Uterus (tissue), 4 donors: Measurements from ENCODE around the gene NEB. TPM values are rescaled to one million over a fixed set of nuclear protein-coding genes. Genes with fewer than 3 reads are reported as not detected.

ENCODE experiments used
- DNase-seq, 2 donors: peaks; one replicate each; pipeline ENCODE4 v3.0.0-alpha.2; 2019 to 2020
- H3K27ac ChIP-seq, 2 donors: fragments of 200-600 bp; sonication (generic); 1 replicate in 1 of 2; 2 replicates in 1 of 2; pipeline ENCODE4 v1.5.1; 2016 to 2018
- H3K27me3 ChIP-seq, 2 donors: fragments of 200-600 bp; sonication (generic); one replicate each; pipeline ENCODE4 v1.5.1; 2018 to 2019; ENCODE audit warnings: control low read depth in 1 of 2
- H3K36me3 ChIP-seq, 2 donors: fragments of 200-600 bp; sonication (generic); one replicate each; pipeline ENCODE4 v1.5.1; 2019; ENCODE audit warnings: control low read depth in 1 of 2
- H3K4me1 ChIP-seq, 2 donors: fragments of 200-600 bp; sonication (generic); one replicate each; pipeline ENCODE4 v1.5.1; 2018 to 2019; ENCODE audit warnings: control low read depth in 1 of 2
- H3K4me3 ChIP-seq, 2 donors: fragments of 200-600 bp; sonication (generic); 1 replicate in 1 of 2; 2 replicates in 1 of 2; pipeline ENCODE4 v1.5.1; 2018 to 2019; ENCODE audit warnings: mild to moderate bottlenecking in 1 of 2
- H3K9me3 ChIP-seq, 2 donors: fragments of 200-600 bp; sonication (generic); one replicate each; pipeline ENCODE4 v1.5.1; 2019; ENCODE audit warnings: control low read depth in 1 of 2
- CTCF ChIP-seq, 4 experiments: fragments of 200-600 bp in 2 of 4; fragments of 450-650 bp in 2 of 4; sonication (generic) in 2 of 4; IDR thresholded peaks; one replicate each; pipeline ENCODE4 v1.5.1; 2016 to 2019; ENCODE audit warnings: antibody characterized with exemption in 4 of 4, mild to moderate bottlenecking in 2 of 4, moderate library complexity in 1 of 4
- POLR2A ChIP-seq, 2 donors: fragments of 450-650 bp; IDR thresholded peaks; one replicate each; pipeline ENCODE4 v1.6.1; 2016; ENCODE audit warnings: antibody characterized with exemption in 2 of 2, mild to moderate bottlenecking in 1 of 2, moderate library complexity in 1 of 2
- intact Hi-C: fragments of 100-400 bp; cut with DNase I; formaldehyde crosslinking; loops from one replicate; pipeline ENCODE4 v1.15.1; 2023; ENCODE audit warnings: low total_unique reads
- total RNA-seq, 4 donors: library from RNA; depleted of rRNA in 3 of 4; stranded (reverse); fragments of >200 nt in 3 of 4; gene quantifications; one replicate each; pipeline versions ENCODE4 v1.1.0 to v1.2.4, GENCODE V29; 2014 to 2023
- donor health status: DM: yes; HTN: yes; CAD: no.

NEB gene
- total RNA-seq, 4 donors from 2014 or later = under 0.01 to 2.2 (median 0.84) TPM

DNA sequence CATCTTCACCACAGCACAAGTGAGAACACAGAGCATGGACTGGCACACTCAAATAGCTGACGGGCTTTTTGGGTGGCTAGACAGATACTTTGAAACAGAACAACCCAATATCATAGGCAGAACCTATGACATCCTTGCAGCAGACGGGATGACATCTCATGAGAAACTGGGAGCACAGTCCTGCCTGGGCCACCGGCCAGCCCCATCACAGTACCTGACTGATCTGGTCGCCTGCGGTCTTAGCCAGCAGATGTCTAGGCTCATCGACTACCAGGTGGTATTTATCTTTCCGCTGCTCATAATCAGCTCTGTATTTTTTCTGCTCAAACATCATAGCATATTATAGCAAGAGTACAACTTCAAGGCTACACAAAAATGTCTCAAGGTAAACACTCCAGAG, 200.3 kb downstream of the NEB start:
- H3K27ac ChIP-seq = no peak overlapping the region
- H3K9me3 ChIP-seq = no peaks in the 10 kb centered on the region
- intact Hi-C loops = no loop called here
- DNase-seq = no peak
- H3K4me3 ChIP-seq = no peak overlapping the region
- no peaks in the 10 kb centered on the region for H3K27me3 ChIP-seq
- no peaks in the 10 kb centered on the region for H3K36me3 ChIP-seq
- TF ChIP-seq CTCF (IDR thresholded peaks at IDR 0.05) = no peak
- TF ChIP-seq POLR2A (IDR thresholded peaks at IDR 0.05) = no peak
- no peaks in the 10 kb centered on the region for H3K4me1 ChIP-seq

- TF ChIP-seq POLR2A (IDR thresholded peaks at IDR 0.05) (no peak), CTCF (IDR thresholded peaks at IDR 0.05) (no peak)
- H3K4me3 ChIP-seq = no peak overlapping the region
- no peaks in the 10 kb centered on the region for H3K4me1 ChIP-seq
- H3K36me3 ChIP-seq = no peaks in the 10 kb centered on the region
- H3K9me3 ChIP-seq = no peaks in the 10 kb centered on the region
- intact Hi-C loops = no loop called here
- no peak overlapping the region for H3K27ac ChIP-seq
- no peaks in the 10 kb centered on the region for H3K27me3 ChIP-seq
- DNase-seq = no peak
Measured at GRCh38 chr2:151533127-151533526, 201.1 kb downstream of the NEB start.

DNA sequence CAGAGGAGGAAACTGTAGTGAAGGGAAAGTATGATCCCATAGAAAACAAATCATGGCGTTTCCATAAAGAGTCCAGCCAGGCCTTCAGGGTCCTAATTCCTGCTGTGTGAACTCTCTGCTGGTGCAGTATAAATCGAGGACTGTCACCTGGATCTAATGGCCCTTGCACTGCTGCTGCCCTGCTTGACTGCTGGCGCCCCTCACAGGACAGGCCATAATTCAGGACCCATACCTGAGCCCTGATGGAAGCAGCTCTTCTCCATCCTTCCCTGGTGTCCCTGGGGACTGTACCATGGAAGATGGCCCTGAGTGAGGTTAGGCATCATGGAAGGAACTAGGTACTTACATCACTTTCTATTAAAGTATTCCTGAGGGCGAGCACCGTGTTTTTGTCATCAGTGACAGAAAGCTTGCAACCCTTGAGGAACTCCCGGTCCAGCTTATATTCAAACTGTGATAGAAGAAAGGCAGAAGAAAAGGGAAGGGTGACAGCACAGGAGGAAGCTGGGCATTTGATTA, 207.6 kb downstream of the NEB start:
- no peak overlapping the region for H3K27ac ChIP-seq
- H3K9me3 ChIP-seq = no peaks in the 10 kb centered on the region
- H3K4me3 ChIP-seq = no peak overlapping the region
- H3K27me3 ChIP-seq = no peaks in the 10 kb centered on the region
- DNase-seq = no peak
- no peaks in the 10 kb centered on the region for H3K36me3 ChIP-seq
- no peaks in the 10 kb centered on the region for H3K4me1 ChIP-seq
- intact Hi-C loops = no loop called here
- no peak for TF ChIP-seq CTCF (IDR thresholded peaks at IDR 0.05)
- TF ChIP-seq POLR2A (IDR thresholded peaks at IDR 0.05) = no peak

GRCh38 chr2:151525821-151526373, 208.4 kb downstream of the NEB start:
- Histone ChIP-seq H3K4me3 (no peak overlapping the region), H3K27me3 (no peaks in the 10 kb centered on the region), H3K36me3 (no peaks in the 10 kb centered on the region), H3K27ac (no peak overlapping the region), H3K9me3 (no peaks in the 10 kb centered on the region), H3K4me1 (no peaks in the 10 kb centered on the region)
- intact Hi-C loops = no loop called here
- no peak for TF ChIP-seq CTCF (IDR thresholded peaks at IDR 0.05)
- TF ChIP-seq POLR2A (IDR thresholded peaks at IDR 0.05) = no peak
- DNase-seq = no peak

DNA sequence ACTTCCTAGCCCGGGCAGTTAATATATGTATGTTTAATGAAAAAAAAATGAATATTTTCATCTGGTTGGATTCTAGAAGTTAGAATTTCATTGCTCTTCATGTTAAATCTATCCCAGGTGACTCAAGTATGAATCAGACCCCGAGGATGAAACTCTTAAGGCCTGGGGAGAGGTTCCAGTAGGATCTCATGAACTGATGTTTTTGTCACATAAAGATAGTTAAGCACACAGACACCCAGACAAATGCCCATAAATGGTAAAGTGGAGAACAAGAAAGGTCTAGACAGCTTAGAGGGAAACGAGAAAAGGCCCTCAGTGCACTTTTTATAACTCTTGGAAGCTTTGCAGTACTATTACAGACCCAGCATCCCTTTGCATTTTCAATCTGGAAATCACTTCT, 210.4 kb downstream of the NEB start:
- Histone ChIP-seq H3K4me1 (no peaks in the 10 kb centered on the region), H3K27ac (no peak overlapping the region), H3K4me3 (no peak overlapping the region), H3K9me3 (no peaks in the 10 kb centered on the region), H3K27me3 (no peaks in the 10 kb centered on the region), H3K36me3 (no peaks in the 10 kb centered on the region)
- intact Hi-C loops = no loop called here
- no peak for TF ChIP-seq CTCF (IDR thresholded peaks at IDR 0.05)
- no peak for TF ChIP-seq POLR2A (IDR thresholded peaks at IDR 0.05)
- no peak for DNase-seq
